NT2/D1 (cell line): ENCODE results near the gene CYTH3.

Experiments used
- SUZ12 ChIP-seq: IDR thresholded peaks from 2 replicates; pipeline ENCODE4 v1.6.1; 2011; ENCODE audit not compliant: insufficient read length, insufficient read depth; ENCODE audit errors: extremely low read depth
- YY1 ChIP-seq: IDR thresholded peaks from 2 replicates; pipeline ENCODE4 v1.6.1; 2011; ENCODE audit not compliant: insufficient read length, insufficient read depth
- ZNF274 ChIP-seq: IDR thresholded peaks from 2 replicates; pipeline ENCODE4 v1.6.1; 2011; ENCODE audit warnings: mild to moderate bottlenecking, low read depth, low read length

DNA sequence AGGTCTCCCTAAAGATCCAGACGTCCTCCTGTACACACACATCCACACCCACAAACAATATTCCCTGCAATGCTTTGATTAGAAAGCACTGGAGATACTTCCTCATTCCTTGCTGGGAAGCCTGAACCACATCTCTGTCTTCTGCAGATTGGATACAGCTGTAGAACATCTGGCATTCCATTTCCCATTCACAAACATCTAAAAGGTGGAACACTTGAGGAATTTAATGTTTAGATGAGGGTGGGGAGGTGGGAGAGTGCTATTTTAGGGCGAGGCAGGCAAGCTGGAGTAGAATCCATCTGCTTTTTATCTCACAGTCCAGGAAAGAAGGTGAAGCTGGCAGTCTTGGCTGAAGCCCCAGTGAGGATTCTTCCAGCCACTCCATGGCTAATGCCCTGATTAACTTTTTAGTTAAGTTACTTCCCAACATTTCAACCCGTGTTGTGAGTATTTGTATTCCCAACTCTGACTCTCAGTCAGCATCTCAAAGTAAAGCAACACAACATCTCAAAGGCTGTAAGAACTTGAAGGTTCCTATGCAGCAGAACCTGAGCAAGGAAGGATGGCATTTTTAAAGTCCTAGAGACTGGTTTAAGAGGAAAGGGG lies 46.1 kb downstream of the CYTH3 start:
- TF ChIP-seq YY1 (no peak), ZNF274 (no peak), SUZ12 (no peak)
